GM12891 (cell line): ENCODE measurements around the gene FBXL15.

Experiments used
- PAX5 ChIP-seq: IDR thresholded peaks from 2 replicates; pipeline ENCODE4 v1.6.1; 2011; ENCODE audit warnings: low read length, moderate library complexity, mild to moderate bottlenecking; ENCODE audit not compliant: insufficient read depth, severe bottlenecking
- POLR2A ChIP-seq: IDR thresholded peaks from 2 replicates; pipeline ENCODE4 v1.6.1; 2011; ENCODE audit warnings: low read depth, low read length, control low read depth
- POLR2AphosphoS5 ChIP-seq: IDR thresholded peaks from 2 replicates; pipeline ENCODE4 v1.6.1; 2011; ENCODE audit warnings: low read depth, low read length, control low read depth
- POU2F2 ChIP-seq: IDR thresholded peaks from 2 replicates; pipeline ENCODE4 v1.6.1; 2011; ENCODE audit warnings: low read depth, mild to moderate bottlenecking, control low read depth, low read length, moderate library complexity
- SPI1 ChIP-seq: IDR thresholded peaks from 2 replicates; pipeline ENCODE4 v1.6.1; 2011; ENCODE audit warnings: low read depth, low read length, control low read depth
- TAF1 ChIP-seq: IDR thresholded peaks from 2 replicates; pipeline ENCODE4 v1.6.1; 2011; ENCODE audit warnings: low read depth, low read length, control low read depth

- TF ChIP-seq POLR2A (no peak), TAF1 (no peak), POLR2AphosphoS5 (no peak), POU2F2 (no peak), SPI1 (no peak), PAX5 (no peak)
Observed at GRCh38 chr10:102414749-102415148, 5.9 kb upstream of the FBXL15 start.
